K562 (cell line): ENCODE results near the gene SURF4. TPM values are rescaled to one million over a fixed set of nuclear protein-coding genes. Genes with fewer than 3 reads are reported as not detected.

Experiments
- C11orf30 ChIP-seq: fragments of 450-650 bp; IDR thresholded peaks from 2 replicates; pipeline ENCODE4 v1.6.1; 2016; ENCODE audit warnings: low read depth, mild to moderate bottlenecking
- EZH2 ChIP-seq: IDR thresholded peaks from 2 replicates; pipeline ENCODE4 v1.6.1; 2012; ENCODE audit warnings: low read depth, mild to moderate bottlenecking, inconsistent platforms, low read length, borderline replicate concordance
- FUS ChIP-seq: fragments of 200-400 bp; formaldehyde crosslinking; optimal IDR thresholded peaks from 2 replicates; pipeline ENCODE3; 2017; ENCODE audit warnings: low read depth, low read length
- KDM1A ChIP-seq, 2 experiments: fragments of 450-650 bp; IDR thresholded peaks; 2 replicates each; pipeline ENCODE4 v1.6.1; 2016; ENCODE audit warnings: mild to moderate bottlenecking in 2 of 2
- MIER1 ChIP-seq: fragments of 450-650 bp; IDR thresholded peaks from 2 replicates; pipeline ENCODE4 v1.6.1; 2016; ENCODE audit warnings: antibody characterized with exemption, mild to moderate bottlenecking, low read depth
- MTA3 ChIP-seq: fragments of 450-650 bp; formaldehyde crosslinking; IDR thresholded peaks from 2 replicates; pipeline ENCODE4 v1.6.1; 2017; ENCODE audit warnings: mild to moderate bottlenecking, borderline replicate concordance
- NR2C2 ChIP-seq, 2 experiments: fragments of 200-800 bp in 1 of 2; sonication (Bioruptor generic) in 1 of 2; sonication (generic) in 1 of 2; formaldehyde crosslinking in 1 of 2; IDR thresholded peaks; 2 replicates each; pipeline versions ENCODE4 v1.6.1 to v1.8.0; 2016 to 2022; ENCODE audit warnings: mild to moderate bottlenecking in 1 of 2, missing compliant biosample characterization in 1 of 2, missing genetic modification characterization in 1 of 2, missing genetic modification reagents in 1 of 2
- PCBP2 ChIP-seq: fragments of 200-400 bp; formaldehyde crosslinking; IDR thresholded peaks from 2 replicates; pipeline ENCODE4 v1.6.1; 2018; ENCODE audit warnings: low read length, low read depth, mild to moderate bottlenecking, moderate library complexity; ENCODE audit not compliant: poor library complexity, severe bottlenecking
- PHTF2 ChIP-seq: fragments of 250-450 bp; sonication (Bioruptor Pico); IDR thresholded peaks from 2 replicates; pipeline ENCODE4 v1.5.0; 2021; ENCODE audit warnings: mild to moderate bottlenecking
- RB1 ChIP-seq: fragments of 450-650 bp; IDR thresholded peaks from 2 replicates; pipeline ENCODE4 v1.6.1; 2017; ENCODE audit warnings: low read depth, mild to moderate bottlenecking
- RBM25 ChIP-seq: fragments of 200-400 bp; formaldehyde crosslinking; IDR thresholded peaks from 2 replicates; pipeline ENCODE4 v1.6.1; 2018; ENCODE audit warnings: low read length, low read depth, moderate library complexity; ENCODE audit not compliant: severe bottlenecking
- RNF2 ChIP-seq: sonication (generic); IDR thresholded peaks from 2 replicates; pipeline ENCODE4 v1.6.1; 2016
- SUPT5H ChIP-seq: fragments of 450-650 bp; IDR thresholded peaks from 2 replicates; pipeline ENCODE4 v1.6.1; 2016
- TAF7 ChIP-seq: fragments of 450-650 bp; IDR thresholded peaks from 2 replicates; pipeline ENCODE4 v1.6.1; 2016; ENCODE audit warnings: missing genetic modification characterization, missing compliant biosample characterization
- TOE1 ChIP-seq, 2 experiments: fragments of 450-650 bp in 1 of 2; sonication (generic) in 1 of 2; formaldehyde crosslinking in 1 of 2; IDR thresholded peaks; 2 replicates each; pipeline versions ENCODE4 v1.7.1 to v1.8.0; 2016 to 2022; ENCODE audit warnings: borderline replicate concordance in 2 of 2, mild to moderate bottlenecking in 2 of 2, antibody characterized with exemption in 1 of 2, inconsistent platforms in 1 of 2, low read depth in 1 of 2, missing genetic modification reagents in 1 of 2, moderate library complexity in 1 of 2
- TRIM28 ChIP-seq: fragments of 450-650 bp; IDR thresholded peaks from 2 replicates; pipeline ENCODE4 v1.6.1; 2017
- ZBTB1 ChIP-seq: sonication (generic); formaldehyde crosslinking; IDR thresholded peaks from 2 replicates; pipeline ENCODE4 v1.8.1; 2023; ENCODE audit warnings: missing genetic modification reagents, low read depth, mild to moderate bottlenecking, borderline replicate concordance
- ZBTB8A ChIP-seq: fragments of 450-650 bp; IDR thresholded peaks from 2 replicates; pipeline ENCODE4 v1.6.1; 2018; ENCODE audit warnings: mild to moderate bottlenecking, moderate library complexity; ENCODE audit not compliant: partially characterized antibody
- ZNF239 ChIP-seq: fragments of 250-450 bp; sonication (Bioruptor Pico); IDR thresholded peaks from 2 replicates; pipeline ENCODE4 v1.4.0; 2020; ENCODE audit warnings: mild to moderate bottlenecking
- ZNF316 ChIP-seq: fragments of 450-650 bp; IDR thresholded peaks from 2 replicates; pipeline ENCODE4 v1.6.1; 2016
- ZNF384 ChIP-seq: IDR thresholded peaks from 2 replicates; pipeline ENCODE4 v1.6.1; 2012; ENCODE audit warnings: low read depth, low read length, improper control_type of control experiment
- ZNF699 ChIP-seq: fragments of 250-450 bp; sonication (Bioruptor Pico); IDR thresholded peaks from 2 replicates; pipeline ENCODE4 v1.8.0; 2021; ENCODE audit warnings: mild to moderate bottlenecking, moderate library complexity; ENCODE audit not compliant: insufficient replicate concordance
- polyA plus RNA-seq, 8 experiments: library from polyadenylated mRNA; depleted of rRNA in 4 of 8; stranded (reverse) in 5 of 8; unstranded in 3 of 8; fragments of >200 nt; fragmentation: Nextera tagmentation in 2 of 8; fragmentation: Illumina TruSeq in 1 of 8; extraction: Ambion mirVana in 2 of 8; extraction: Trizol in 1 of 8; gene quantifications; 2 replicates each; pipeline versions ENCODE4 v1.2.1 to v1.2.3, GENCODE V29; 2011 to 2014; ENCODE audit warnings: inconsistent platforms in 1 of 8, missing spikeins in 1 of 8
- total RNA-seq, 7 experiments: library from RNA; depleted of rRNA in 6 of 7; stranded (reverse); fragments of >200 nt in 6 of 7; fragmentation: Illumina TruSeq in 2 of 7; extraction: Trizol in 2 of 7; gene quantifications; 2 replicates each; pipeline versions ENCODE4 v1.2.1 to v1.2.3, GENCODE V29; 2011 to 2021; ENCODE audit warnings: low replicate concordance in 1 of 7
- TF ChIP-seq, protein P1 (sequence below): fragments of 450-650 bp; IDR thresholded peaks from 2 replicates; pipeline ENCODE4 v1.7.0; 2016; ENCODE audit warnings: borderline replicate concordance
- TF ChIP-seq, protein P2 (sequence below): sonication (generic); formaldehyde crosslinking; IDR thresholded peaks from 2 replicates; pipeline ENCODE4 v1.8.1; 2023; ENCODE audit warnings: mild to moderate bottlenecking, missing genetic modification reagents
- TF ChIP-seq, protein P3 (sequence below): fragments of 450-650 bp; formaldehyde crosslinking; IDR thresholded peaks from 2 replicates; pipeline ENCODE4 v1.4.0; 2020; ENCODE audit warnings: mild to moderate bottlenecking, moderate library complexity

The SURF4 gene
- total and polyA plus RNA-seq, 9 of the 15 experiments (the other 6 are each of a cell fraction or from before 2014, with no cell fraction given): 8.4 to 176 (median 130) TPM

DNA sequence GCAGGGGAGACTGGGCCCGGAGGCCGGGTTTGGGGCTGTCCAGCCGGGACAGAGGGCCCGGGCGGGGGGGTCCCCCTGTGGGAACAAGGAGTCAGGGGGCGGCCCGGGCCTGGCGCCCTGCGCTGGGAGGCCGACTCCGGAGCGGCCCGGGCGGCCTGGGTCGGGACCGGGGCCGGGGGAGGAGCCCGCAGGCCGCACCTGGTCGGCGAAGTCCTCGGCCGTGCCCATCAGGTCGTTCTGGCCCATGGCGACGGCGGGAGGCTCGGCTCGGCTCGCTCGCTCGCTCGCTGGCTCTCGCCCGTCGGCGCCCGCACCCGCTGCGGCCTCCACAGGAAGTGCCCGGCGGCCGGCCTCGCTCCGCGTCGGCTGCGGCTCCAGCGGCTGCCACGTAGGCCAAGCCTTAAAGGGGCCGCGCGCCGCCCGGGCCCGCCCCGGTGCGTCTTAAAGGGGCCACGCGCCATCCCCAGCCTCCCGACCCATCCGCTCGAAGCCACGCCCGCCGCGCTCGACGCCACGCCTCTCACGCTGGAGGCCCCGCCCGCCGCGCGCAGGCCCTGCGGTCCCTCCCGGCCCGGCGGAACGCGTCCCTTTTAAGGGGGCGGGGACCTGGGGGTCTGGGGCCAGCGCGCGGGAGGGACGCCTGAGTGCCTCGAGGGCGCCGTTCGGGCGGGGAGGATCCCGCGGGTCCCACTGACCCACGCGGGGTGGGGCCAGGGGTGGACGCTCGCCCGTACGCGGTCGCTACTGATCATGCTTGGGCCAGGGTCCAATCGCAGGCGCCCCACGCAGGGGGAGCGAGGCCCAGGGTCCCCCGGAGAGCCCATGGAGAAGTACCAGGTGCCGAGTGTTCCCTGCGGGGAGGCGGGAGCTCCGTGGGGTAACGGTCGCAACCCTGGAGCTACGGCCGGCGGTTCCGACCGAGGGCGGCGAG lies at the start of gene SURF4, which contains the start of gene STKLD1 (continued):
- TF ChIP-seq, protein P1, sequence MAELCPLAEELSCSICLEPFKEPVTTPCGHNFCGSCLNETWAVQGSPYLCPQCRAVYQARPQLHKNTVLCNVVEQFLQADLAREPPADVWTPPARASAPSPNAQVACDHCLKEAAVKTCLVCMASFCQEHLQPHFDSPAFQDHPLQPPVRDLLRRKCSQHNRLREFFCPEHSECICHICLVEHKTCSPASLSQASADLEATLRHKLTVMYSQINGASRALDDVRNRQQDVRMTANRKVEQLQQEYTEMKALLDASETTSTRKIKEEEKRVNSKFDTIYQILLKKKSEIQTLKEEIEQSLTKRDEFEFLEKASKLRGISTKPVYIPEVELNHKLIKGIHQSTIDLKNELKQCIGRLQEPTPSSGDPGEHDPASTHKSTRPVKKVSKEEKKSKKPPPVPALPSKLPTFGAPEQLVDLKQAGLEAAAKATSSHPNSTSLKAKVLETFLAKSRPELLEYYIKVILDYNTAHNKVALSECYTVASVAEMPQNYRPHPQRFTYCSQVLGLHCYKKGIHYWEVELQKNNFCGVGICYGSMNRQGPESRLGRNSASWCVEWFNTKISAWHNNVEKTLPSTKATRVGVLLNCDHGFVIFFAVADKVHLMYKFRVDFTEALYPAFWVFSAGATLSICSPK: no peak
- TF ChIP-seq ZBTB1 (CRISPR knock-in tag) (peak; percentile 96), PCBP2 (no peak), TAF7 (no peak), ZNF316 (no peak), EZH2 (no peak), KDM1A (IDR thresholded peaks at IDR 0.05) (no peak), FUS (peak; percentile 70), MTA3 (peak; percentile 76), RBM25 (peak; percentile 85), TRIM28 (no peak), RNF2 (no peak; the same call in none of the 2 replicates), RB1 (peak; percentile 64), NR2C2 (CRISPR knock-in tag; IDR thresholded peaks at IDR 0.05) (0 out of 2 replicates have a peak, but pooled peaks have one; percentile 50), NR2C2 (tag; IDR thresholded peaks at IDR 0.05) (peak; percentile 55), ZBTB8A (no peak), ZNF239 (no peak), C11orf30 (no peak), ZNF699 (no peak), ZNF384 (no peak), MIER1 (no peak), TOE1 (IDR thresholded peaks at IDR 0.05; ENCODE audit: borderline replicate concordance) (peak; percentile 84; the same call in 1 of the 2 replicates), TOE1 (CRISPR knock-in tag; IDR thresholded peaks at IDR 0.05; ENCODE audit: borderline replicate concordance, low read depth) (no peak), PHTF2 (CRISPR knock-in tag) (no peak), SUPT5H (no peak)
- TF ChIP-seq, protein P2, sequence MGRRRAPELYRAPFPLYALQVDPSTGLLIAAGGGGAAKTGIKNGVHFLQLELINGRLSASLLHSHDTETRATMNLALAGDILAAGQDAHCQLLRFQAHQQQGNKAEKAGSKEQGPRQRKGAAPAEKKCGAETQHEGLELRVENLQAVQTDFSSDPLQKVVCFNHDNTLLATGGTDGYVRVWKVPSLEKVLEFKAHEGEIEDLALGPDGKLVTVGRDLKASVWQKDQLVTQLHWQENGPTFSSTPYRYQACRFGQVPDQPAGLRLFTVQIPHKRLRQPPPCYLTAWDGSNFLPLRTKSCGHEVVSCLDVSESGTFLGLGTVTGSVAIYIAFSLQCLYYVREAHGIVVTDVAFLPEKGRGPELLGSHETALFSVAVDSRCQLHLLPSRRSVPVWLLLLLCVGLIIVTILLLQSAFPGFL: no peak
- TF ChIP-seq, protein P3, sequence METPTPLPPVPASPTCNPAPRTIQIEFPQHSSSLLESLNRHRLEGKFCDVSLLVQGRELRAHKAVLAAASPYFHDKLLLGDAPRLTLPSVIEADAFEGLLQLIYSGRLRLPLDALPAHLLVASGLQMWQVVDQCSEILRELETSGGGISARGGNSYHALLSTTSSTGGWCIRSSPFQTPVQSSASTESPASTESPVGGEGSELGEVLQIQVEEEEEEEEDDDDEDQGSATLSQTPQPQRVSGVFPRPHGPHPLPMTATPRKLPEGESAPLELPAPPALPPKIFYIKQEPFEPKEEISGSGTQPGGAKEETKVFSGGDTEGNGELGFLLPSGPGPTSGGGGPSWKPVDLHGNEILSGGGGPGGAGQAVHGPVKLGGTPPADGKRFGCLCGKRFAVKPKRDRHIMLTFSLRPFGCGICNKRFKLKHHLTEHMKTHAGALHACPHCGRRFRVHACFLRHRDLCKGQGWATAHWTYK (CRISPR knock-in tag): no peak; the same call in 1 of the 2 replicates
